Limb (tissue), 2 donors: ENCODE data around the gene CDH13.
A peak's percentile ranks its signal among the peaks of the same experiment; 100 is the strongest.

Source experiments
- DNase-seq, 2 donors: peaks; one replicate each; pipeline ENCODE4 v3.0.0-alpha.2; 2016; ENCODE audit errors: extremely low spot score in 2 of 2

The CDH13 gene

GRCh38 chr16:82626791-82627261, at the start of gene CDH13:
Gene CDH13, plus strand, starts transcription at chr16:82626969.
- peak; percentile 27 to 69 for DNase-seq

- peak in 1 of 2 donors; percentile 44 for DNase-seq
These were observed 46.4 kb upstream of the CDH13 start for GRCh38 chr16:82580298-82580890.

DNA sequence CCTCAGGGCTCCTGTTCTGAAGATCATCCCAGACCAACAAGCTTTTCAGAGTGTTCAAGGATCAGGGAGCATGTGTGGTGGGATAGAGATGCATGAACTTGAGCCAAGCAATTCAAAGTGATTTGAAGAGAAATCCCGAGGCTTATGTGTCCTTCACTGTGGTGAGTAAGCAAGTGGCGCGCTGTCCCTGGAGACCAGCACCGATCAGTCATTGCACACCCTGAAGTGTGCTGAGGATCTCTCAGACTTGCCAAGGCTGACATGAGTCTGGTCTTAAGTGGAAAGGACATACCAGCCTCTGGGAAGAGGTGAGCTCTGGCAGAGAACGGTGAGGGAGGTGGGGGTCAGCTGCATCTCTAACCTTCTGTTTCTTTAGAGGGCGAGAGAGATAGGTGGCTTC, 43.8 kb upstream of the CDH13 start:
- no peak for DNase-seq

GRCh38 chr16:82583422-82583821, 43.3 kb upstream of the CDH13 start:
- no peak for DNase-seq

DNA sequence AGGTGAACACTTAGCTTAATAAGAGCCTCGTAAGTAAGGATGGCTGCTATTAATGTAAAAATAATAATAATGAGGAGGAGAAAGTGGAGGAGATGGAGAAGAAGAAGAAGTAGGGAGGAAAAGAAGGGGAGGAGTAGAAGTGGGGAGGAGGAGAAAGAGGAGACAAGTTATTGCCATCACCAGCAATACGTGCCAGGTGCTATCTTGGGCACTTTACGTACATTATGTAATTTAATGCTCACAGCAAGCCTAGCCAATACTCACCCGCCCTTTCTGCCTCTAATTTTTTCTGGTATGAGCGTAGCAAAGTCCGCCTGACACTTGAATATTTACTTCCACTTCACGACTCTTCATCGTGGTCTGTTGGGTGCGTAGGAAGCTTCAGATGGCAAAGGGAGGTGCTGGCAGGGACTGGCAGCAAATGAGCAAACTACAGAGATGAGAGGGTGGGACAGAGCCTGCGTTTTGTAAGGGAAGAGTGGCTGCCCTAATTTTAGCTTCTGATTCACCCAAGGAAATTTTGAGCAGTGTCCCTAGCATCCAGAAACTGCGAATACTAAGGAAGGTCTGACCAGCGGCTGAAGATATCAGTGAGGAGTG, 42.1 kb upstream of the CDH13 start:
- DNase-seq = no peak

- no peak for DNase-seq
These were observed 41.1 kb upstream of the CDH13 start for GRCh38 chr16:82585675-82586074.

- DNase-seq = no peak
These were observed 40.6 kb upstream of the CDH13 start for GRCh38 chr16:82586130-82586529.

DNA sequence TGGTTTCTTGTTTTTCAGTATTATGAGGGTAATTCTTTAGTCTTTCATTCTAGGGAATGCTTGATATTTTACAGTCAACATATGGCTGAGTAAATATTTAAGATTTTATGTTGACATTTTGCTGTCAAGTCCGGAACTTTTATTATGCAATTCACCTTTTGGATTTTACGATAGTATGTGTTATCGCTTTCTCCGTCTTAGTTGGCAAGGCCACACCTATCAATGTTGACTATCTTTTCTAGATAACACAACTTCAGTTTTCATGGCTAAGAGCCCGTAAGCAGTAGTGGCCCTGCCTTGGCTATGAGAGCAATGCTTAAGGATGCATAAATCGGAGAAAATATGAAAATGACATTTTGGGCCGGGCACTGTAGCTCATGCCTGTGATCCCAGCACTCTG, 39.5 kb upstream of the CDH13 start:
- no peak for DNase-seq

GRCh38 chr16:82589407-82589806, 37.4 kb upstream of the CDH13 start:
- no peak for DNase-seq

GRCh38 chr16:82594114-82594513, 32.7 kb upstream of the CDH13 start:
- no peak for DNase-seq

- DNase-seq = no peak
These were observed 28.0 kb upstream of the CDH13 start for GRCh38 chr16:82598771-82599170.

DNA sequence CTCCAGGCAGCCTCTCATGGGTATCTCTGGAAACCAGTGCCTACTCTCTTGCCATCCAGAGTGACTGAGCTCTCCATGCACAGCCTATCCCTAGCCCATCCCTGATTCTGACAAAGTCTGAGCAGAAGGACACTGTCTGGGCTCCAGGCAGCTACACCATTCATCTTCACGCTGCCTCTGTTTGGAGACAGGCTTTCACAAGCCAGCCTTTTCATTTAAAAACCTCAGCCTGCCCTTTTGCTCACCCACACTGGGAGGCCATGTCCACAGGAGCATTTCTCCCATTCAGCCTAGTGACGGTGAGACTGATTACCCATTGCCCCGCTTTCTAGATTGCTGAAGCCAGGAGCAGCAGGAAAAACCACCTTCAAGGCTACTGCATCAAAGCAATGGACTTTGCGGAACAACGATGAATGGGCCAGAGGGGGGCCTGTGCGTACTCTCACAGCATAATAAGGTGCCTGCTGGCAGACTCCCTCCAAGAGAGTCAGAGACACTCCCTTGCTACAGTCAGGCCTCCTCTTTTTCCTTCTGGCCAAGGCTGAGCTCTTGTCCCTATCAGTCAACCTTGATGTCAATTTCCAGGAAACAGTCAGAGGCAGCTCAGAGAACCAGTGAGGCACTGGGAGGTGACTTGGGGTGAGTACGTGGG, 24.7 kb upstream of the CDH13 start:
- no peak for DNase-seq

DNA sequence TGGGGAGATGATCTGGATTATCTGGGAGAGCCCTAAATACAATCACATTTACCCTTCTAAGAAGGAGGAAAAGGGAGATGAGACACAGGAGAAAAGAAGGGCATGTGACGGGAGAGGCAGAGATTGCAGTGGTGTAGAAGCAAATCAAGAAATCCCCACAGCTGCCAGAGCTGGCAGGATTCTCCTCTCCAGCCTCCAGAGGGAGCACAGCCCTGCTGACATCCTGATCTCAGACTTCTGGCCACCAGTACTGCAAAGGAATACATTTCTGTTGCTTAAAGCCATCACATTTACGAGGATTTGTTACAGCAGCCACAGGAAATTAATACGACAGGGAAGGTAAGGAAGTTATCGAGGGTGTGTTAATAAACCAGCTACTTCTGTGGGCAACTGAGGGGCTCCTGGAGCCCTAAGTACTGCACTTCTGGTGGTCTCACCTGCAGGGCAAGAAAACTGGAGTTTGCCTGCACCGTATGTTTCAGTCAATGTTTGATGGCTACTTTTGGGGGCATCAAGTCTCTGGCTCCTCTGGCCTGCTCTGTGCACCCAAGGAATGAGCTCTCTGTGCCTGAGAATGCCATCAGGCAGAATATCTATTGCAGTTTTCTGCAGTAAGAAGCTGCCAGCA, 22.9 kb upstream of the CDH13 start:
- DNase-seq = peak; percentile 34 to 44

DNA sequence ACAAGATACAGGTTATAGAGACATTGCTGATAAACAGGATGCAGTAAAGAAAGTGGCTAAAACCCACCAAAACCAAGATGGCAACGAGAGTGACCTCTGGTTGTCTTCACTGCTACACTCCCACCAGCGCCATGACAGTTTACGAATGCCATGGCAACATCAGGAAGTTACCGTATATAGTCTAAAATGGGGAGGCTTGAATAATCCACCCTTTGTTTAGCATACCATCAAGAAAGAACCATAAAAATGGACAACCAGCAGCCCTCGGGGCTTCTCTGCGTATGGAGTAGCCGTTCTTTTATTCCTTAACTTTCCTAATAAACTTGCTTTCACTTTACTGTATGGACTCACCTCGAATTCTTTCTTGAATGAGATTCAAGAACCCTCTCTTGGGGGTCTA, 21.7 kb upstream of the CDH13 start:
- no peak for DNase-seq

GRCh38 chr16:82605863-82606620, 20.7 kb upstream of the CDH13 start:
- DNase-seq = no peak

GRCh38 chr16:82609140-82609539, 17.6 kb upstream of the CDH13 start:
- no peak for DNase-seq

DNA sequence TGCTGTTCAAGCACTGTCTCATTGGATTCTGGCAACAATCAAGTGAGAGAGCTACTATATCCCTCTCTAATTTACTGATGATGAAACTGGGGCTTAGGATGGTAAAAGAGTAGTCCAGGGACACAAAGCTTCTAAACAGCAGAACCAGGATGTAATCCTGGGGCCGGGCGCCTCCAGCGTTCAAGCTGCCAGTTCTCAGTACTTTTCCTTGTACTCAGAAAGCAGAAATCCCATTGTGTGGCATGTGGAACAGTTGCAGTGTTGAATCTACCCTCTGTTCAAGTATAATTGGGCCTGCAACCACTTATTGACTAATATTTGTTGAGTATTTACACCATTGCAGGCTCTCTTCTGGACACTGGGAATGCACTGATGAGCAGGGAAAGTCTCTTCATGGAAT, 14.5 kb upstream of the CDH13 start:
- no peak for DNase-seq

- DNase-seq = no peak
These were observed 10.4 kb upstream of the CDH13 start for GRCh38 chr16:82616356-82616755.

DNA sequence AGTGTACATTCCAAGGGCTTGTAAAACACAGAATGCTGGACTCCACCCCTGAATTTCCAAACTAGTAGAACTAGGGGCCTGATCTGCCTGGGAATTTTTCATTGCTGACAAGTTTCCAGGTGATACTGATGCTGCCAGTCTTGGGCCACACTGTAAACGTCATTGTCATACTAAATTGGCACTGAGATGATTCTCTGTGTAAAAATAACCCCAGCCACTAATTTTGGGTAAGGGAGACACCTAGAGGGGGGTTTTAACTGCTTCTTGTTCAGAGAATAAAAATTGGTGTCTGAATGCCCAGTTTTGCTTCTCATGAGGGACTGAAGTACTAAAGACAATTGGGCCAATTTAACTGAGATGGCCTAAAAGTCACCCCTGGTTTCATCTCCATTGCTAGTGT, 5.0 kb upstream of the CDH13 start:
- DNase-seq = no peak

DNA sequence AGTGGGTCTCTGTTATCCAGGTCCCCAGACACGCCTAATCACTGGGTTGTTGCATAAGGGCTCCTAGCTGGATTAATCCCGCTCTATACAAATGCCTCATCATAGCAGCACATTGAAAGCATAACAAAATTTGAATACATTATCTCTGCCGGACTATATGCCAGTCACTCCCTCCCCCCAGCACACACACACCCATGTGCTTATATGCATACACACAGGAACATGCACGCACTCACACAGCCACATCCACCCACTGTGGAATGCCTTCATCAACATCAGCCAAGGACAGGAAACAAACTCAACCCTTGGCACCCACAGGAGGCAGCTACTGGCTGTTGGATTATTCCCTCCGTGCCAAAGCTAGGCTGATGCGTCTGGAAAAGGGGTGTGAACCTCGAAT, 3.5 kb upstream of the CDH13 start:
- DNase-seq = no peak

- DNase-seq = no peak
These were observed 1.5 kb upstream of the CDH13 start for GRCh38 chr16:82625066-82625968.
